ENCODE results near the gene GTF2H1.

GTF2H1 gene

DNA sequence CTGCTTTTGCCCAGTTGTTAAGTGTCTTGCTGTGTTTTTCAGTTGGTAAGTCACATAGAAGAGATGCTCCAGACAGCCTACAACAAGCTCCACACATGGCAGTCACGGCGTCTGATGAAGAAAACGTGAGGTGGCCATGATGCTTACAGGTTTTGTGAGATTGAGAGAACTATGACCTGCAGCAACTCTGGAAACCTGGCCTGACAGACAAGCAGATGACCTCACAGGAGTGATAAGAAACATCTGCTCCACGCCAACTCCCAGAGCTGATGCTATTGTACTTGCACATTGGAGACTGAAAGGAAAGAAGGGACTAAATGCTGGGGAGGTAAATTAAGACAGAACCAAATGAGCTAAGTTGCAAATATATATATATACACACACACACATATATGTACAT is 43.4 kb downstream of the GTF2H1 start:
- no peak overlapping the region for H3K27ac ChIP-seq (ENCODE audit: extremely low read depth, low read depth, low read length)
- POLR2A ChIA-PET: interaction anchor here (1.2 kb wide), 1 partner anchor 29 kb away, joined by 4 read pairs; the partner anchor contains the start of gene LDHA
- CTCF ChIA-PET: interaction anchor here (2.0 kb wide), 1 partner anchor 48 kb away, joined by 4 read pairs; no protein-coding TSS in a partner anchor

DNA sequence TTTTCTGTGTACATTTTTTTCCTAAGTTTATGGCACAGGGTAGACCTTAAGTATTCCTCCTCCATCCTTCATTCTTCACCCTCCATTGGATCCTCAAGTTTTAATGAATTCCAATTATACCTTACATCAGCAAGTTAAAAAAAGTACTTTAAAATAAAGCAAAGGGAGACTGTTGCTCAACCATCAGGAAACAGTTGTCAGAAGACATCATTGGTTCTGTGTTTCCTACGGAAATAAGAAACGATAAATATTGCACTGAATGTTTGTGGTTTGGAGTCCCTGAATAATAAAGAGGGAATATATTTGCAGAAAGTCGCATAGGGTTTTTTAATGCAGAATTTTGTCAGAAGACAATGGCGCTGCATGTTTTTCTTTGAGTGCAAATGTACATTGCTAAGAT is 43.9 kb downstream of the GTF2H1 start:
- no peak overlapping the region for H3K4me3 ChIP-seq (ENCODE audit: low read depth, low read length)
- peaks cover 13 to 62% of the 10 kb centered on the region in 2 experiments for H3K36me3 ChIP-seq (ENCODE audit: control insufficient read depth in 2 of 2, insufficient read depth in 1 of 2, low read length in 2 of 2)
- POLR2A ChIA-PET: no interaction called here

More for the DNA sequence above, 43.4 kb downstream of the GTF2H1 start:
- Histone ChIP-seq H3K9me3 (ENCODE audit: control insufficient read depth, insufficient read depth, low read depth, low read length) (no peaks in the 10 kb centered on the region), H3K4me1 (ENCODE audit: control insufficient read depth, insufficient read depth, low read length) (no peaks in the 10 kb centered on the region), H3K4me3 (ENCODE audit: low read depth, low read length) (no peak overlapping the region), H3K36me3 (ENCODE audit: control insufficient read depth in 2 of 2, insufficient read depth in 1 of 2, low read length in 2 of 2) (peaks cover 13 to 67% of the 10 kb centered on the region in 2 experiments)
- TF ChIP-seq ZNF10 (tag by site-specific recombination; IDR thresholded peaks at IDR 0.05) (0 out of 2 replicates have a peak, but pooled peaks have one; percentile 17), ZNF768 (tag by site-specific recombination; IDR thresholded peaks at IDR 0.05) (no peak), MZF1 (tag by site-specific recombination; IDR thresholded peaks at IDR 0.05; ENCODE audit: borderline replicate concordance) (no peak), ZNF76 (tag by site-specific recombination; IDR thresholded peaks at IDR 0.05; ENCODE audit: borderline replicate concordance, low read depth) (no peak), ZNF660 (tag by site-specific recombination; IDR thresholded peaks at IDR 0.05) (no peak)
- TF ChIP-seq, protein P1, sequence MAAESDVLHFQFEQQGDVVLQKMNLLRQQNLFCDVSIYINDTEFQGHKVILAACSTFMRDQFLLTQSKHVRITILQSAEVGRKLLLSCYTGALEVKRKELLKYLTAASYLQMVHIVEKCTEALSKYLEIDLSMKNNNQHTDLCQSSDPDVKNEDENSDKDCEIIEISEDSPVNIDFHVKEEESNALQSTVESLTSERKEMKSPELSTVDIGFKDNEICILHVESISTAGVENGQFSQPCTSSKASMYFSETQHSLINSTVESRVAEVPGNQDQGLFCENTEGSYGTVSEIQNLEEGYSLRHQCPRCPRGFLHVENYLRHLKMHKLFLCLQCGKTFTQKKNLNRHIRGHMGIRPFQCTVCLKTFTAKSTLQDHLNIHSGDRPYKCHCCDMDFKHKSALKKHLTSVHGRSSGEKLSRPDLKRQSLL (tag by site-specific recombination; IDR thresholded peaks at IDR 0.05): no peak
- TF ChIP-seq, protein P2, sequence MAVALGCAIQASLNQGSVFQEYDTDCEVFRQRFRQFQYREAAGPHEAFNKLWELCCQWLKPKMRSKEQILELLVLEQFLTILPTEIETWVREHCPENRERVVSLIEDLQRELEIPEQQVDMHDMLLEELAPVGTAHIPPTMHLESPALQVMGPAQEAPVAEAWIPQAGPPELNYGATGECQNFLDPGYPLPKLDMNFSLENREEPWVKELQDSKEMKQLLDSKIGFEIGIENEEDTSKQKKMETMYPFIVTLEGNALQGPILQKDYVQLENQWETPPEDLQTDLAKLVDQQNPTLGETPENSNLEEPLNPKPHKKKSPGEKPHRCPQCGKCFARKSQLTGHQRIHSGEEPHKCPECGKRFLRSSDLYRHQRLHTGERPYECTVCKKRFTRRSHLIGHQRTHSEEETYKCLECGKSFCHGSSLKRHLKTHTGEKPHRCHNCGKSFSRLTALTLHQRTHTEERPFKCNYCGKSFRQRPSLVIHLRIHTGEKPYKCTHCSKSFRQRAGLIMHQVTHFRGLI (tag by site-specific recombination; IDR thresholded peaks at IDR 0.05): no peak

DNA sequence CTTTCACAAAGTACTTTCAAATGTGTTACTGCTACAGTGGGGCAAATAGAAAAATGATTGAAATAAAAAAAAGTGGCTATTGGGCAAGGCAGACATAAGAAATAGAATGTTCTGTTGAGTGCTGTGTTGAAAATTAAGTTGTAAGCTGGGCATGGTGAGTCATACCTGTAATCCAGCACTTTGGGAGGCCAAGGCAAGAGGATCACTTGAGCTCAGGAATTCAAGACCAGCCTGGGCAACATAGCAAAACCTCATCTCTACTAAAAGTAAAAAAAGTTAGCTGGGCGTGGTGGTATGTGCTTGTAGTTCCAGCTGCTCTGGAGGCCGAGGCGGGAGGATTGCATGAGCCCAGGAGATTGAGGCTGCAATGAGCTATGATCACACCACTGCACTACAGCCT is 45.1 kb downstream of the GTF2H1 start:
- H3K9me3 ChIP-seq (ENCODE audit: control insufficient read depth, insufficient read depth, low read depth, low read length): no peaks in the 10 kb centered on the region
- no peak overlapping the region for H3K27ac ChIP-seq (ENCODE audit: extremely low read depth, low read depth, low read length)
- CTCF ChIA-PET: no interaction called here
- H3K4me1 ChIP-seq (ENCODE audit: control insufficient read depth, insufficient read depth, low read length): no peaks in the 10 kb centered on the region
- POLR2A ChIA-PET: interaction anchor here (0.9 to 1.0 kb wide), 2 partner anchors 27 to 28 kb away, joined by 3 to 4 read pairs; partner anchors contain the start of gene LDHA
- H3K36me3 ChIP-seq (ENCODE audit: control insufficient read depth in 2 of 2, insufficient read depth in 1 of 2, low read length in 2 of 2): peaks cover 13 to 52% of the 10 kb centered on the region in 2 experiments
- no peak overlapping the region for H3K4me3 ChIP-seq (ENCODE audit: low read depth, low read length)
- no peak for TF ChIP-seq PRDM1 (tag by site-specific recombination; IDR thresholded peaks at IDR 0.05)
- TF ChIP-seq, protein P3, sequence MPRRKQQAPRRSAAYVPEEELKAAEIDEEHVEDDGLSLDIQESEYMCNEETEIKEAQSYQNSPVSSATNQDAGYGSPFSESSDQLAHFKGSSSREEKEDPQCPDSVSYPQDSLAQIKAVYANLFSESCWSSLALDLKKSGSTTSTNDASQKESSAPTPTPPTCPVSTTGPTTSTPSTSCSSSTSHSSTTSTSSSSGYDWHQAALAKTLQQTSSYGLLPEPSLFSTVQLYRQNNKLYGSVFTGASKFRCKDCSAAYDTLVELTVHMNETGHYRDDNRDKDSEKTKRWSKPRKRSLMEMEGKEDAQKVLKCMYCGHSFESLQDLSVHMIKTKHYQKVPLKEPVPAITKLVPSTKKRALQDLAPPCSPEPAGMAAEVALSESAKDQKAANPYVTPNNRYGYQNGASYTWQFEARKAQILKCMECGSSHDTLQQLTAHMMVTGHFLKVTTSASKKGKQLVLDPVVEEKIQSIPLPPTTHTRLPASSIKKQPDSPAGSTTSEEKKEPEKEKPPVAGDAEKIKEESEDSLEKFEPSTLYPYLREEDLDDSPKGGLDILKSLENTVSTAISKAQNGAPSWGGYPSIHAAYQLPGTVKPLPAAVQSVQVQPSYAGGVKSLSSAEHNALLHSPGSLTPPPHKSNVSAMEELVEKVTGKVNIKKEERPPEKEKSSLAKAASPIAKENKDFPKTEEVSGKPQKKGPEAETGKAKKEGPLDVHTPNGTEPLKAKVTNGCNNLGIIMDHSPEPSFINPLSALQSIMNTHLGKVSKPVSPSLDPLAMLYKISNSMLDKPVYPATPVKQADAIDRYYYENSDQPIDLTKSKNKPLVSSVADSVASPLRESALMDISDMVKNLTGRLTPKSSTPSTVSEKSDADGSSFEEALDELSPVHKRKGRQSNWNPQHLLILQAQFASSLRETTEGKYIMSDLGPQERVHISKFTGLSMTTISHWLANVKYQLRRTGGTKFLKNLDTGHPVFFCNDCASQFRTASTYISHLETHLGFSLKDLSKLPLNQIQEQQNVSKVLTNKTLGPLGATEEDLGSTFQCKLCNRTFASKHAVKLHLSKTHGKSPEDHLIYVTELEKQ (tag by site-specific recombination; IDR thresholded peaks at IDR 0.05; ENCODE audit: borderline replicate concordance): no peak
- TF ChIP-seq, protein P4, sequence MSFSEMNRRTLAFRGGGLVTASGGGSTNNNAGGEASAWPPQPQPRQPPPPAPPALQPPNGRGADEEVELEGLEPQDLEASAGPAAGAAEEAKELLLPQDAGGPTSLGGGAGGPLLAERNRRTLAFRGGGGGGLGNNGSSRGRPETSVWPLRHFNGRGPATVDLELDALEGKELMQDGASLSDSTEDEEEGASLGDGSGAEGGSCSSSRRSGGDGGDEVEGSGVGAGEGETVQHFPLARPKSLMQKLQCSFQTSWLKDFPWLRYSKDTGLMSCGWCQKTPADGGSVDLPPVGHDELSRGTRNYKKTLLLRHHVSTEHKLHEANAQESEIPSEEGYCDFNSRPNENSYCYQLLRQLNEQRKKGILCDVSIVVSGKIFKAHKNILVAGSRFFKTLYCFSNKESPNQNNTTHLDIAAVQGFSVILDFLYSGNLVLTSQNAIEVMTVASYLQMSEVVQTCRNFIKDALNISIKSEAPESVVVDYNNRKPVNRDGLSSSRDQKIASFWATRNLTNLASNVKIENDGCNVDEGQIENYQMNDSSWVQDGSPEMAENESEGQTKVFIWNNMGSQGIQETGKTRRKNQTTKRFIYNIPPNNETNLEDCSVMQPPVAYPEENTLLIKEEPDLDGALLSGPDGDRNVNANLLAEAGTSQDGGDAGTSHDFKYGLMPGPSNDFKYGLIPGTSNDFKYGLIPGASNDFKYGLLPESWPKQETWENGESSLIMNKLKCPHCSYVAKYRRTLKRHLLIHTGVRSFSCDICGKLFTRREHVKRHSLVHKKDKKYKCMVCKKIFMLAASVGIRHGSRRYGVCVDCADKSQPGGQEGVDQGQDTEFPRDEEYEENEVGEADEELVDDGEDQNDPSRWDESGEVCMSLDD (tag by site-specific recombination; IDR thresholded peaks at IDR 0.05): no peak

More for the DNA sequence above, 43.9 kb downstream of the GTF2H1 start:
- CTCF ChIA-PET: no interaction called here
- Histone ChIP-seq H3K9me3 (ENCODE audit: control insufficient read depth, insufficient read depth, low read depth, low read length) (no peaks in the 10 kb centered on the region), H3K27ac (ENCODE audit: extremely low read depth, low read depth, low read length) (no peak overlapping the region), H3K4me1 (ENCODE audit: control insufficient read depth, insufficient read depth, low read length) (no peaks in the 10 kb centered on the region)
- TF ChIP-seq ZNF2 (tag by site-specific recombination; IDR thresholded peaks at IDR 0.05) (no peak), ZNF354C (tag by site-specific recombination; IDR thresholded peaks at IDR 0.05; ENCODE audit: borderline replicate concordance, low read depth) (no peak), ZNF157 (tag by site-specific recombination; IDR thresholded peaks at IDR 0.05) (no peak), KLF7 (tag by site-specific recombination; IDR thresholded peaks at IDR 0.05; ENCODE audit: borderline replicate concordance) (no peak), ZNF302 (tag by site-specific recombination; IDR thresholded peaks at IDR 0.05; ENCODE audit: low read depth) (no peak), ZNF155 (tag by site-specific recombination; IDR thresholded peaks at IDR 0.05) (no peak), ZNF792 (tag by site-specific recombination; IDR thresholded peaks at IDR 0.05) (no peak), ZNF501 (tag by site-specific recombination; IDR thresholded peaks at IDR 0.05) (no peak), ZNF324 (tag by site-specific recombination; IDR thresholded peaks at IDR 0.05) (no peak), IKZF3 (tag by site-specific recombination; IDR thresholded peaks at IDR 0.05) (no peak), TCF7L2 (IDR thresholded peaks at IDR 0.05; ENCODE audit: borderline replicate concordance, low read depth, low read length) (no peak)
- TF ChIP-seq, protein P5, sequence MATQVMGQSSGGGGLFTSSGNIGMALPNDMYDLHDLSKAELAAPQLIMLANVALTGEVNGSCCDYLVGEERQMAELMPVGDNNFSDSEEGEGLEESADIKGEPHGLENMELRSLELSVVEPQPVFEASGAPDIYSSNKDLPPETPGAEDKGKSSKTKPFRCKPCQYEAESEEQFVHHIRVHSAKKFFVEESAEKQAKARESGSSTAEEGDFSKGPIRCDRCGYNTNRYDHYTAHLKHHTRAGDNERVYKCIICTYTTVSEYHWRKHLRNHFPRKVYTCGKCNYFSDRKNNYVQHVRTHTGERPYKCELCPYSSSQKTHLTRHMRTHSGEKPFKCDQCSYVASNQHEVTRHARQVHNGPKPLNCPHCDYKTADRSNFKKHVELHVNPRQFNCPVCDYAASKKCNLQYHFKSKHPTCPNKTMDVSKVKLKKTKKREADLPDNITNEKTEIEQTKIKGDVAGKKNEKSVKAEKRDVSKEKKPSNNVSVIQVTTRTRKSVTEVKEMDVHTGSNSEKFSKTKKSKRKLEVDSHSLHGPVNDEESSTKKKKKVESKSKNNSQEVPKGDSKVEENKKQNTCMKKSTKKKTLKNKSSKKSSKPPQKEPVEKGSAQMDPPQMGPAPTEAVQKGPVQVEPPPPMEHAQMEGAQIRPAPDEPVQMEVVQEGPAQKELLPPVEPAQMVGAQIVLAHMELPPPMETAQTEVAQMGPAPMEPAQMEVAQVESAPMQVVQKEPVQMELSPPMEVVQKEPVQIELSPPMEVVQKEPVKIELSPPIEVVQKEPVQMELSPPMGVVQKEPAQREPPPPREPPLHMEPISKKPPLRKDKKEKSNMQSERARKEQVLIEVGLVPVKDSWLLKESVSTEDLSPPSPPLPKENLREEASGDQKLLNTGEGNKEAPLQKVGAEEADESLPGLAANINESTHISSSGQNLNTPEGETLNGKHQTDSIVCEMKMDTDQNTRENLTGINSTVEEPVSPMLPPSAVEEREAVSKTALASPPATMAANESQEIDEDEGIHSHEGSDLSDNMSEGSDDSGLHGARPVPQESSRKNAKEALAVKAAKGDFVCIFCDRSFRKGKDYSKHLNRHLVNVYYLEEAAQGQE (tag by site-specific recombination; IDR thresholded peaks at IDR 0.05): no peak

Measured in HEK293 (cell line).